Measurements from ENCODE around the gene SYCP3. TPM values are rescaled to one million over a fixed set of nuclear protein-coding genes. Genes with fewer than 3 reads are reported as not detected.
A peak's percentile ranks its signal among the peaks of the same experiment; 100 is the strongest.

Gene SYCP3
- total RNA-seq, 1 donor from 2014 or later = not detected

DNA sequence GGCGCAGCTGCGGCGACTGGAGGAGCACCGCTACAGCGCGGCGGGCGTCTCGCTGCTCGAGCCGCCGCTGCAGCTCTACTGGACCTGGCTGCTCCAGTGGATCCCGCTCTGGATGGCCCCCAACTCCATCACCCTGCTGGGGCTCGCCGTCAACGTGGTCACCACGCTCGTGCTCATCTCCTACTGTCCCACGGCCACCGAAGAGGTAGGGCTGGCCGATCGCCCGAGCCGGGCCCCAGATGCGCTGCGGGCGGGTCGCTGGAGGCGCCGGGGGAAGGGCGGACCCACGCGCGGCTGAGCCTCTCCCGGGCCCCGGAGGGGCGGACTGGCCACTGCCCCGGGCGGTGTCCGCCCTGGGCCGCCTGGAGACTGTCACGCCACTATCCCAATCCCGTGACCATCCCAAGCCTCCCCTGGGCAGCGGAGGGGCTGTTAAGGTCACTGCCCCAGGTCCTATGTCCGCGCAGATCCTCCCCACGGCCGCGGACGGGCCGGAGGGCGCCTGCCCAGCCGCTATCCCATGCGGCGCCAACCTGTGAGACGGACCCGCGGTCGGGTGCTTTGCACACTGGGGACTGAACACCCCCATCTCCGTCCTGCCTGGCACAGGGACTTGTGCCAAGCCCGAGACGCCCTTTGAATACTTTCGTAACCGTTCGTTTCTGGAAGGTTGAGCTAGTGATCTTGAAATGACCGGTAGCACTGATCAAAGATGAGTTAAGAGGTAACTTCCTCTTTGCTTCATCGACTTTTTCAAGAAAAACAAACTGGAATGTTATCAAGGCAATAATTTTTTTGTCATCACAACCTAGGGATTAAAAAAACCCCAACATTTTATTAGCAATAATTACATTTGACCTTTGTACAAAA is 41.1 kb downstream of the SYCP3 start:
- Histone ChIP-seq H3K4me3 (ENCODE audit: low read depth, low read length) (peak overlapping the region; percentile 66), H3K27me3 (ENCODE audit: control insufficient read depth, insufficient read depth, low read length) (no peaks in the 10 kb centered on the region), H3K36me3 (ENCODE audit: control insufficient read depth, insufficient read depth, low read length) (no peaks in the 10 kb centered on the region)
- no peak for DNase-seq (ENCODE audit: low read depth)
- TF ChIP-seq, protein P1, sequence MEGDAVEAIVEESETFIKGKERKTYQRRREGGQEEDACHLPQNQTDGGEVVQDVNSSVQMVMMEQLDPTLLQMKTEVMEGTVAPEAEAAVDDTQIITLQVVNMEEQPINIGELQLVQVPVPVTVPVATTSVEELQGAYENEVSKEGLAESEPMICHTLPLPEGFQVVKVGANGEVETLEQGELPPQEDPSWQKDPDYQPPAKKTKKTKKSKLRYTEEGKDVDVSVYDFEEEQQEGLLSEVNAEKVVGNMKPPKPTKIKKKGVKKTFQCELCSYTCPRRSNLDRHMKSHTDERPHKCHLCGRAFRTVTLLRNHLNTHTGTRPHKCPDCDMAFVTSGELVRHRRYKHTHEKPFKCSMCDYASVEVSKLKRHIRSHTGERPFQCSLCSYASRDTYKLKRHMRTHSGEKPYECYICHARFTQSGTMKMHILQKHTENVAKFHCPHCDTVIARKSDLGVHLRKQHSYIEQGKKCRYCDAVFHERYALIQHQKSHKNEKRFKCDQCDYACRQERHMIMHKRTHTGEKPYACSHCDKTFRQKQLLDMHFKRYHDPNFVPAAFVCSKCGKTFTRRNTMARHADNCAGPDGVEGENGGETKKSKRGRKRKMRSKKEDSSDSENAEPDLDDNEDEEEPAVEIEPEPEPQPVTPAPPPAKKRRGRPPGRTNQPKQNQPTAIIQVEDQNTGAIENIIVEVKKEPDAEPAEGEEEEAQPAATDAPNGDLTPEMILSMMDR (IDR thresholded peaks at IDR 0.05; ENCODE audit: insufficient read depth, low read length, poor library complexity, severe bottlenecking) = no peak

DNA sequence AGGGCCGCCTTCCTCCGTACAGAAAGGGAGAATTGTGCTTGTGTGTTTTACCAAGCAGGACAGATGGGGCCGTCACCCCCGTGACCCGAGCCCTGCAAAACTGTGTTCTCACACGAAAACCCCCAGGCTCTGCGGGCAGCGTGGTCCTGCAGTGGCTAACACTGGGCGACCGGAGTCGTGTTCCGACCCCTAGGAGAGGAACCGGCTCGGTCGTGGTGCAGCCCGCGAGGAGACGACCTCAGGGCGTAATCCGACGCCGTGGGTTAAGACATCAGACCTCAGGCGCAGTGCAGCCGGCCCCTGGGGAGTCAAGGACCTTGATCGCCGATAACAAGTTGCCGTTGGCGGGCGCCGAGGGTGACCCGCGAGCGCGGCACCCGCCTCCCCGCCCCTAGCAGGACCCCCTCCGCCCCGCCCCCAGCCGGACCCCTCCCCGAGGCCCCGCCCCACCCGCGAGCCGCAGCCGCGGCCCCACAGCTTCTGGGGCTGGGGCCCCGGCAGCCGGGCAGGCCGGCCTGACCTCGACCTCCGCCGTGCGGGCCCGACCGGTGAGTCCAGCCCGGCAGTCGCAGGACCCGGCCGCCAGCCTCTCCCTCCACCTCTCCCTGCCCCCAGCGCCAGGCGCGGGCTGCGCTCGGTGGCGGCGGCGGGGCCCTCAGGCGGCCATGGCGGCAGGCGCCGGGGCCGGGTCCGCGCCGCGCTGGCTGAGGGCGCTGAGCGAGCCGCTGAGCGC is 41.9 kb downstream of the SYCP3 start, which contains the start of gene CHPT1:
CHPT1 (plus strand) TSS at position 444 of the 733 bp plus-strand sequence; CDS start at position 666, 222 bp downstream.
- Histone ChIP-seq H3K4me3 (ENCODE audit: low read depth, low read length) (peak within 1 kb of the TSS; percentile 66), H3K27me3 (ENCODE audit: control insufficient read depth, insufficient read depth, low read length) (no peaks in the 10 kb centered on the region), H3K36me3 (ENCODE audit: control insufficient read depth, insufficient read depth, low read length) (no peaks in the 10 kb centered on the region)
- TF ChIP-seq, protein P1 (IDR thresholded peaks at IDR 0.05; ENCODE audit: insufficient read depth, low read length, poor library complexity, severe bottlenecking) = no peak
- no peak for DNase-seq (ENCODE audit: low read depth)

DNA sequence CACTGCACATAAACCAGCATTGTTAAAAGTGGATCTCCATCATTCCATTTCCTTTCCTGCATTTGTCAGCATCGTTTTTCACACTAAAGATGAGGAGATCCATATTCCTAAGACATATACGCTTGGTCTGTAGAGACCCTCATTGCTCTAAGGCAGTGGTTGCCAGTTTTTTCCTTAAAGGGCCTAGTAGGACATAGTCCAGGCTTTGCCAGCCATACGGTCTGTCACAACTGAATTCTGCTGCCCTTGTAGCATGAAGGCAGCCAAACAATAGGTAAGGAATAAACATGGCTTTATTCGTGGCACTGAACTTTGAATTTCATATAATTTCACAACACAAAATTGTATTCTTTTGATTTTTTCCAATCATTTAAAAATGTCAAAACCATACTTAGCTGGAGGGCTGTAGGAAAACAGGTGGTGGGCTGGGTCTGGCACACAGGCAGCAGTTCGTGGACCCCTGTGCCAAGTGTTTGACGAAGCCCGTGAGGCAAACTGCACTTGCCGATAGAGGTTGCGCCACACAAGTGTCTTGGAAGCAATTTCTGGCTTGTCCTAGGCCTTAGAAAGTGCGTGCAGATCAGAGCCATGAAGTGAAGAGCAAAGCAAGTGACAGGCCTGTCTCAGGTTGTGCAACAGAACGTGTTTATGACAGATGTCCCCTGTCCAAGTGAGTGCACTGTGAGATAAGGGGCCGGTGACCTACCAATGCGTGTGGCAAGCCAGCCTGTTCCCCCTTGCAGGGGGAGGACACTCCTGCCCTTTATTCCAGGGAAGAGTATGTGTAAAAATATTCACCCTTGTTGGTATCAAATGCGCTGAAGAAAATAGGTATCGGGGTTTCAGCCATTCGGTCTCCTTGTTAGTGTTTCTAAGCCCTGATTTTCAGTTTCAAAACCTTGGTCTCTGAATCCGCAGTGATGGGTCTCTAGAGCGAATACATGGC is 42.7 kb downstream of the SYCP3 start:
- Histone ChIP-seq H3K36me3 (ENCODE audit: control insufficient read depth, insufficient read depth, low read length) (no peaks in the 10 kb centered on the region), H3K4me3 (ENCODE audit: low read depth, low read length) (peak overlapping the region; percentile 66), H3K27me3 (ENCODE audit: control insufficient read depth, insufficient read depth, low read length) (no peaks in the 10 kb centered on the region)
- no peak for DNase-seq (ENCODE audit: low read depth)
- TF ChIP-seq, protein P1 (IDR thresholded peaks at IDR 0.05; ENCODE audit: insufficient read depth, low read length, poor library complexity, severe bottlenecking) = no peak

DNA sequence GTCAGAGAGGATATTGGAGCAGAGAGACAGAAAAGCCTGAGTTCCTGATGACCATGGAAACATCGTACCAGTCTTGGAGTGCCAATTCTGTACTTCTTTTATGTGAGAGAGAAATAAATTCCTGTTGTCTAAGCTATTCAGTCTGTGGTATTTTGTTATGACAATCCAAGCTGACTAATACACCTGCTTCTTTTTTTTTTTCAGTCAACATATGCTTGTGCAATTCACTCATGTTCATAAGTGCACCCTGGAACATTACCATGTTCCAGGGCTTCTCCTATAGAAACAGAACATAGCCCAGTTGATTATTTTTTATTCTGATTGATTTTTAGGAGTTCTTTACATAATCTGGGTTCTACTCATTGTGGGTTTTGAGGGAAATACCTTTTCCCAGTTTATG is 43.6 kb downstream of the SYCP3 start:
- Histone ChIP-seq H3K27me3 (ENCODE audit: control insufficient read depth, insufficient read depth, low read length) (no peaks in the 10 kb centered on the region), H3K4me3 (ENCODE audit: low read depth, low read length) (no peak overlapping the region), H3K36me3 (ENCODE audit: control insufficient read depth, insufficient read depth, low read length) (no peaks in the 10 kb centered on the region)
- TF ChIP-seq, protein P1 (IDR thresholded peaks at IDR 0.05; ENCODE audit: insufficient read depth, low read length, poor library complexity, severe bottlenecking) = no peak
- no peak for DNase-seq (ENCODE audit: low read depth)

DNA sequence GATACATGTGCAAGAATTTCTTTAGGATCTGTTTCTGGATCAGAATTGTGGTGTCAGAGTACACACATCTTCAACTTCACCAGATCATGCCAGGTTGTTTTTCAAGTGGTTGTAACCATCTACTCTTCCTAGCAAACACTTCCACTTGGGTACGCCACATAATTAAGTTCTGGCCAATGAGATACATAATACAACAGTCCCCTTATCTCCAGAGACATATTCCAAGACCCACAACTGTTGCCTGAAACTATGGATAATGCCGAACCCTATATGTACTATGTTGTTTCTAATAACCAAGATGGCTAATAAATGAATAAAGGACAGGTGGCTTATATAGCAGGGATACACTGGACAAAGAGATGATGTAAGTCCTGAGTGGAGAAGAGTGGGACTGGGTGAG is 44.3 kb downstream of the SYCP3 start:
- Histone ChIP-seq H3K36me3 (ENCODE audit: control insufficient read depth, insufficient read depth, low read length) (no peaks in the 10 kb centered on the region), H3K27me3 (ENCODE audit: control insufficient read depth, insufficient read depth, low read length) (no peaks in the 10 kb centered on the region), H3K4me3 (ENCODE audit: low read depth, low read length) (no peak overlapping the region)
- TF ChIP-seq, protein P1 (IDR thresholded peaks at IDR 0.05; ENCODE audit: insufficient read depth, low read length, poor library complexity, severe bottlenecking) = no peak
- no peak for DNase-seq (ENCODE audit: low read depth)
